Colonic mucosa (tissue), 4 donors: ENCODE measurements around the gene PNMA6A. TPM values are rescaled to one million over a fixed set of nuclear protein-coding genes. Genes with fewer than 3 reads are reported as not detected.

Experiments used
- DNase-seq: peaks from one replicate; pipeline ENCODE4 v3.0.0-alpha.2; 2020
- H3K27ac ChIP-seq: fragments of 200-600 bp; one replicate; pipeline ENCODE4 v1.8.0; 2021
- H3K27me3 ChIP-seq: fragments of 200-600 bp; one replicate; pipeline ENCODE4 v1.8.0; 2021
- H3K36me3 ChIP-seq: fragments of 200-600 bp; one replicate; pipeline ENCODE4 v1.8.0; 2021
- H3K4me1 ChIP-seq: fragments of 200-600 bp; one replicate; pipeline ENCODE4 v1.8.0; 2021; ENCODE audit warnings: mild to moderate bottlenecking
- H3K4me3 ChIP-seq: fragments of 200-600 bp; one replicate; pipeline ENCODE4 v1.8.0; 2021
- H3K9ac ChIP-seq, 2 donors: one replicate each; pipeline ENCODE4 v1.7.0; 2013; ENCODE audit warnings: control low read depth in 2 of 2, low read depth in 2 of 2, low read length in 2 of 2
- H3K9me3 ChIP-seq: fragments of 200-600 bp; one replicate; pipeline ENCODE4 v1.8.0; 2021
- intact Hi-C: fragments of 100-400 bp; cut with DNase I; formaldehyde crosslinking; loops from one replicate; pipeline ENCODE4 v1.14.1; 2022
- total RNA-seq, 2 donors: library from RNA; stranded (reverse); fragmentation: NEBNext Ultra II Directional in 1 of 2; extraction: Animal tissue kit (Norgen Biotek cat#: 25700) in 1 of 2; gene quantifications; one replicate each; pipeline ENCODE4 v1.2.1, GENCODE V29; 2021
- TF ChIP-seq, protein P1 (sequence below): fragments of 200-600 bp; IDR thresholded peaks from one replicate; pipeline ENCODE4 v1.8.0; 2022; ENCODE audit warnings: antibody characterized with exemption, mild to moderate bottlenecking
- donor health status: healthy.
- donor health status: DM: no; HTN: no; CAD: no.
- donor health status: DM: no; HTN: no; CAD: no.

PNMA6A gene
- total RNA-seq, 2 donors from 2014 or later = 0.17 to 0.37 TPM

DNA sequence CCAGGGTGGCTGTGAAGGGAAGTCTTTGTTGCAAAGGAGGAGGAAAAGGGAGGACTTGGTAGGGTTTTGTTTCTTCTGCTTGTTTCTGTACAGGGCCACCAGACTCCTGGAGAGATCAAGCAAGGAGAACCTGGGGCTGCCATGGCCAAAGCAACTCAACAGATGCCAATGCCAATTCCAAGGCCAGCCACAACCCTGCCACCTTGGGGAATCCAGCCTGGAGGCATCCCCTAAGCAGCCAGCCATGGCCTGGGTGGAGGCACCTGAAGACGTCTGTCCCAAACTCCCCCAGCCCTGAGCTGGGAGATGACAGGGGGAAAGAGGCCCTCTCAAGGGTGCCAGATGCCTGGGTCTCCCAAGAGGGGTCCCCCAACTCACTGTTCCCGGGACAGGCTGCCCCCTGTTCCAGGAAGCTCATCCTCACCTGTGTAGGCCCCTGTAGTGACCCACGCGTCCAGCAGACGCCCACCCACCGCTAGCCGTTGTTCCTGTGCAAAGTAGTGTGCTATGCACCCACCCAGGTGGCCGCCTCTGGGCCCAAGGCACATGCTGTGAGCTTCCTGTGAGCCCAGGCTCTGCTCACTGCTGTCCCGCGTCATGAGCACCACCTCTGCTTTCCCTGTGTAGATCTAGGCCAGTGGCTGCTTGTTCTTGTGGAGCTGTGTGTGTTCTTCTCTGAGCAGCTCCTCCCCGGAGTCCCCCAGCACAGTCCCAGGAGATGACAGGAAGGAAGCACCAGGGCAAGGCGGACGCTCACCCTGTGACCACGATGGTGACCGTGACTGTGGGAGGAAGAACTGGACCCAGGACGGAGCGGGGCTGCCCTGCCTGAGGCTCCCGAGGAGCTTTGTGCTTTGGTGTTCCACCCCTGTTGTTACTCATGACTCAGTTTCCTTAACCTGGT lies 12.8 kb upstream of the PNMA6A start:
- H3K4me1 ChIP-seq = no peaks in the 10 kb centered on the region
- no peak overlapping the region for H3K9ac ChIP-seq
- no peak for DNase-seq
- intact Hi-C loops = no loop called here
- no peaks in the 10 kb centered on the region for H3K36me3 ChIP-seq
- TF ChIP-seq, protein P1, sequence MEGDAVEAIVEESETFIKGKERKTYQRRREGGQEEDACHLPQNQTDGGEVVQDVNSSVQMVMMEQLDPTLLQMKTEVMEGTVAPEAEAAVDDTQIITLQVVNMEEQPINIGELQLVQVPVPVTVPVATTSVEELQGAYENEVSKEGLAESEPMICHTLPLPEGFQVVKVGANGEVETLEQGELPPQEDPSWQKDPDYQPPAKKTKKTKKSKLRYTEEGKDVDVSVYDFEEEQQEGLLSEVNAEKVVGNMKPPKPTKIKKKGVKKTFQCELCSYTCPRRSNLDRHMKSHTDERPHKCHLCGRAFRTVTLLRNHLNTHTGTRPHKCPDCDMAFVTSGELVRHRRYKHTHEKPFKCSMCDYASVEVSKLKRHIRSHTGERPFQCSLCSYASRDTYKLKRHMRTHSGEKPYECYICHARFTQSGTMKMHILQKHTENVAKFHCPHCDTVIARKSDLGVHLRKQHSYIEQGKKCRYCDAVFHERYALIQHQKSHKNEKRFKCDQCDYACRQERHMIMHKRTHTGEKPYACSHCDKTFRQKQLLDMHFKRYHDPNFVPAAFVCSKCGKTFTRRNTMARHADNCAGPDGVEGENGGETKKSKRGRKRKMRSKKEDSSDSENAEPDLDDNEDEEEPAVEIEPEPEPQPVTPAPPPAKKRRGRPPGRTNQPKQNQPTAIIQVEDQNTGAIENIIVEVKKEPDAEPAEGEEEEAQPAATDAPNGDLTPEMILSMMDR = no peak
- peaks cover 7% of the 10 kb centered on the region for H3K27me3 ChIP-seq
- no peak overlapping the region for H3K4me3 ChIP-seq
- no peak overlapping the region for H3K27ac ChIP-seq
- H3K9me3 ChIP-seq = no peaks in the 10 kb centered on the region

DNA sequence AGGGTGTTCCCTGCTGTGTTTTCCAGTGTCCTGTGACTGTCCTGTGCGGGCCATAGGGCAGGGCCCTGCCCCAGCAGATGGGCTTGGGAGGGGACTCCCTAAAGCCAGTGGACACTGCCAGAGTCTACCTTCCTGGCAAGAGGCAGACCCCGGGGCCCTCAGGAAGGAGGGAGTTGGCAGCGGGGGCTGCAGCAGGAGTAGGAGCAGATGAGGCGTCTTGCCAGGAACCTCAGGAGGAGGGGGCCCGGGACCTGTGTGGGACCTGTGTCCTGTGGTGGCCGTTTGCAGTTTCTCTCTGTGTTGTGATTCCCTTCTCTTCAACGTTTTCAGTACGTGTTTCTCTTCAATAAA lies 12.2 kb upstream of the PNMA6A start:
- DNase-seq = no peak
- no peaks in the 10 kb centered on the region for H3K4me1 ChIP-seq
- intact Hi-C loops = no loop called here
- no peak overlapping the region for H3K4me3 ChIP-seq
- H3K36me3 ChIP-seq = no peaks in the 10 kb centered on the region
- TF ChIP-seq, protein P1 = no peak
- no peaks in the 10 kb centered on the region for H3K9me3 ChIP-seq
- H3K27me3 ChIP-seq = peaks cover 7% of the 10 kb centered on the region
- H3K9ac ChIP-seq = no peak overlapping the region
- H3K27ac ChIP-seq = no peak overlapping the region

DNA sequence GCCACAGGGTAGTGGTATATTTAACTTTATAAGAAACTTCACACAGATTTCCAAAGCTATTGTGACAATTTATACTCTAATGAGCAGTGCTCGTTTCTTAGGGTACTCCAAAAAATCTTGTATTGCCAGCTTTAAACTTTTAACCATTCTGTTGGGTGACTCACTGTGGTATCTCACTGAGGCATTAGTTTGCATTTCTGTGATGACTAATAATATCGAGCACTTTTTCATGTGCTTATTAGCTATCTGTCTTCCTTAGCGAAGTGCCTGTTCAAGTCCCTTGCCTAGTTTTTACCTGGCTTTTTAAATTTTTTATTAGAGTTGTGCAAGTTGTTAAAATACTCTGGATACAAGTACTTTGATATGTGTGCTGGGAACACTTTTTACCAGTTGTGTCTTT lies 10.5 kb upstream of the PNMA6A start:
- DNase-seq = no peak
- intact Hi-C loops = no loop called here

DNA sequence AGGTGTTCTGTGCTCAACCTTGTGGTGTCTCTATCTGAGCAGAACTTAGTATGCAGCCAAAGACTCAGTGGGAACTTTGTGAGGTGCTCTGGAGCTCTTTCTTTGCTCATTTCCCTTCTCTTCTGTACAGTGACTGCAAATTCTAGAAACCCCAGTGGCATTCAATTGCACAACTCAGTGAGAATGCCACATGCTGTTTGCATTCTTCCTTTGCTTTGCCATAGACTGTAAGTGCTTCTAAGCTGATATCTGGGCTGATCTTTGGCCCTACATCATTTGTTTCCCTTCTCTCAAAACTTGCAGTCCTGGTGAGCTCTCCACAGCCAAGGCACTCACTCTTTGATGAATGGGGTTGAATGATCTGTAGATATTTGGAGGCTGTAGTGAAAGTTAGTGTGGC lies 8.9 kb upstream of the PNMA6A start:
- Histone ChIP-seq H3K9me3 (no peaks in the 10 kb centered on the region), H3K27me3 (no peaks in the 10 kb centered on the region), H3K36me3 (no peaks in the 10 kb centered on the region), H3K4me3 (no peak overlapping the region), H3K4me1 (no peaks in the 10 kb centered on the region), H3K27ac (no peak overlapping the region), H3K9ac (no peak overlapping the region)
- DNase-seq = no peak
- TF ChIP-seq, protein P1 = no peak
- intact Hi-C loops = no loop called here

More for the DNA sequence above, 10.5 kb upstream of the PNMA6A start:
- Histone ChIP-seq H3K27me3 (peaks cover 3% of the 10 kb centered on the region), H3K9ac (no peak overlapping the region), H3K4me3 (no peak overlapping the region), H3K4me1 (no peaks in the 10 kb centered on the region), H3K27ac (no peak overlapping the region), H3K9me3 (no peaks in the 10 kb centered on the region), H3K36me3 (no peaks in the 10 kb centered on the region)
- TF ChIP-seq, protein P1 = no peak

DNA sequence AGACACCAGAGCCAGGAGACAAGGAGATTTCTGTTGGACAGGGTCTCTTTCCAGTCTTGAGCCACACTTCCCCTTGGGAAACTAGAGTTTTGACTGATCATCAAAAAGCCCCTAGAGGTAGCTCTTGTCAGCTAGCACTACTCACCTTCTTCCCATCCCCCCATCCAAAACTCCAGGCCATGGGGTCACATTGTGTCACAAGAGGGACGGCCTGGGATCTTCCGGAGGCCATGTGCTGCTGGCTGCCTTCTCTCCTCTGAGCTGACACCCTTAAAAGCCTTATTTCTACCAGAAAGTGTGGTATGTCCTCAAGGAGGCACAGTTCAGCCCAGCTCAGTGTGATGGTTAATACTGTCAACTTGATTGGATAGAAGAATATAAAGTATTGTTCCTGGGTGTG lies 8.2 kb upstream of the PNMA6A start:
- Histone ChIP-seq H3K27me3 (no peaks in the 10 kb centered on the region), H3K9ac (no peak overlapping the region), H3K4me1 (no peaks in the 10 kb centered on the region), H3K9me3 (no peaks in the 10 kb centered on the region), H3K4me3 (no peak overlapping the region), H3K36me3 (no peaks in the 10 kb centered on the region), H3K27ac (no peak overlapping the region)
- no peak for DNase-seq
- TF ChIP-seq, protein P1 = no peak
- intact Hi-C loops = no loop called here
